PC-9 (cell line): Measurements from ENCODE around the gene GALNT1.

ENCODE experiments used
- EZH2 ChIP-seq: fragments of 200-600 bp; sonication (generic); IDR thresholded peaks from 2 replicates; pipeline ENCODE4 v1.8.0; 2017; ENCODE audit warnings: antibody characterized with exemption, low read depth
- TF ChIP-seq, protein P1 (sequence below): fragments of 200-600 bp; sonication (generic); conservative IDR thresholded peaks from 2 replicates; pipeline ENCODE4 v1.6.1; 2017; ENCODE audit warnings: mixed run types, antibody characterized with exemption, mild to moderate bottlenecking, moderate library complexity

DNA sequence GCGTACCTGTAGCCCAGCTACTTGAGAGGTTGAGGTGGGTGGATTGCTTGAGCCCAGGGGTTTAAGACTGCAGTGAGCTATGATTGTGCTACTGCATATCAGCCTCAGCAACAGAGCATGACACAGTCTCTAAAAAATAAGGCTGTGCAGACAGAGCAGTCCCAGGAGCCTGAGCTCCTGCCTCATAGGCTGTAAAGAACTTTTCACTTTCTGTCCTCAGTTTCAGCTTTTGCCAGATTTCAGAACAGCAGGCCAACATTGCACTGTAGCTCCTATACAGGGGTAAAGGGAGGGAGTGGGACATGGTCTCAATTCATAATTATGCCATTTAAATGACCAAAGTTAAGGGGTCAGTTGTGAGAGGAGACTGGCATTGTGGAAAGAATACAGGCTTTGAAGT, 150.6 kb downstream of the GALNT1 start:
- TF ChIP-seq, protein P1, sequence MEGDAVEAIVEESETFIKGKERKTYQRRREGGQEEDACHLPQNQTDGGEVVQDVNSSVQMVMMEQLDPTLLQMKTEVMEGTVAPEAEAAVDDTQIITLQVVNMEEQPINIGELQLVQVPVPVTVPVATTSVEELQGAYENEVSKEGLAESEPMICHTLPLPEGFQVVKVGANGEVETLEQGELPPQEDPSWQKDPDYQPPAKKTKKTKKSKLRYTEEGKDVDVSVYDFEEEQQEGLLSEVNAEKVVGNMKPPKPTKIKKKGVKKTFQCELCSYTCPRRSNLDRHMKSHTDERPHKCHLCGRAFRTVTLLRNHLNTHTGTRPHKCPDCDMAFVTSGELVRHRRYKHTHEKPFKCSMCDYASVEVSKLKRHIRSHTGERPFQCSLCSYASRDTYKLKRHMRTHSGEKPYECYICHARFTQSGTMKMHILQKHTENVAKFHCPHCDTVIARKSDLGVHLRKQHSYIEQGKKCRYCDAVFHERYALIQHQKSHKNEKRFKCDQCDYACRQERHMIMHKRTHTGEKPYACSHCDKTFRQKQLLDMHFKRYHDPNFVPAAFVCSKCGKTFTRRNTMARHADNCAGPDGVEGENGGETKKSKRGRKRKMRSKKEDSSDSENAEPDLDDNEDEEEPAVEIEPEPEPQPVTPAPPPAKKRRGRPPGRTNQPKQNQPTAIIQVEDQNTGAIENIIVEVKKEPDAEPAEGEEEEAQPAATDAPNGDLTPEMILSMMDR = no peak
- no peak for TF ChIP-seq EZH2
